GM23338 (cell line): Measurements from ENCODE around the gene ARF1. TPM values are rescaled to one million over a fixed set of nuclear protein-coding genes. Genes with fewer than 3 reads are reported as not detected.

Source experiments
- ATAC-seq: fragments of 200-7000 bp; cut with Tn5 transposase; 3 replicates; pipeline ENCODE4 v1.9.1; 2020
- DNase-seq: peaks from one replicate; pipeline ENCODE4 v3.0.0-alpha.2; 2015; ENCODE audit warnings: low spot score
- H2AFZ ChIP-seq: fragments of 200-600 bp; sonication (generic); 2 replicates; pipeline ENCODE4 v1.8.0; 2016; ENCODE audit warnings: antibody characterized with exemption, mild to moderate bottlenecking, moderate library complexity
- H3F3A ChIP-seq: fragments of 200-600 bp; sonication (generic); replicated peaks from 2 replicates; pipeline ENCODE4 v1.8.0; 2017; ENCODE audit warnings: antibody characterized with exemption, mixed run types, low read depth
- H3K27ac ChIP-seq: fragments of 200-600 bp; sonication (generic); 2 replicates; pipeline ENCODE4 v1.6.1; 2016; ENCODE audit warnings: low read depth
- H3K27me3 ChIP-seq: fragments of 200-600 bp; sonication (generic); 2 replicates; pipeline ENCODE4 v1.8.0; 2016; ENCODE audit warnings: mild to moderate bottlenecking, mixed run types, moderate library complexity; ENCODE audit not compliant: insufficient read depth
- H3K36me3 ChIP-seq: fragments of 200-600 bp; sonication (generic); 2 replicates; pipeline ENCODE4 v1.8.0; 2016; ENCODE audit warnings: mild to moderate bottlenecking; ENCODE audit not compliant: insufficient read depth
- H3K4me1 ChIP-seq: fragments of 200-600 bp; sonication (generic); 2 replicates; pipeline ENCODE4 v1.8.0; 2016; ENCODE audit warnings: mild to moderate bottlenecking, moderate library complexity; ENCODE audit not compliant: insufficient read depth
- H3K4me2 ChIP-seq: fragments of 200-600 bp; sonication (generic); 2 replicates; pipeline ENCODE4 v1.7.1; 2017; ENCODE audit warnings: mixed run types
- H3K4me3 ChIP-seq: fragments of 200-600 bp; sonication (generic); 2 replicates; pipeline ENCODE4 v1.6.1; 2016; ENCODE audit warnings: mixed run types
- H3K79me2 ChIP-seq: fragments of 200-600 bp; sonication (generic); replicated peaks from 2 replicates; pipeline ENCODE4 v1.8.0; 2017; ENCODE audit warnings: mild to moderate bottlenecking; ENCODE audit not compliant: insufficient read depth
- H3K9me2 ChIP-seq: fragments of 200-600 bp; sonication (generic); 2 replicates; pipeline ENCODE4 v1.8.0; 2017; ENCODE audit not compliant: insufficient read depth
- H4K20me1 ChIP-seq: fragments of 200-600 bp; sonication (generic); replicated peaks from 2 replicates; pipeline ENCODE4 v1.8.0; 2017; ENCODE audit warnings: mild to moderate bottlenecking; ENCODE audit not compliant: insufficient read depth
- H3K27ac Mint-ChIP-seq: 2 replicates; pipeline ENCODE4 v1.8.0; 2020; ENCODE audit warnings: inconsistent platforms, mild to moderate bottlenecking, moderate library complexity, mixed read lengths
- H3K27me3 Mint-ChIP-seq: 3 replicates; pipeline ENCODE4 v1.8.0; 2022; ENCODE audit warnings: low read depth, mild to moderate bottlenecking, moderate library complexity, mixed read lengths, inconsistent platforms; ENCODE audit not compliant: insufficient read depth, poor library complexity
- H3K36me3 Mint-ChIP-seq: 3 replicates; pipeline ENCODE4 v1.8.0; 2021; ENCODE audit warnings: low read depth, mild to moderate bottlenecking, inconsistent platforms, moderate library complexity, mixed read lengths
- H3K4me1 Mint-ChIP-seq: 3 replicates; pipeline ENCODE4 v1.8.0; 2020; ENCODE audit warnings: mild to moderate bottlenecking, inconsistent platforms, mixed read lengths
- H3K4me3 Mint-ChIP-seq: 3 replicates; pipeline ENCODE4 v1.8.0; 2021; ENCODE audit warnings: moderate library complexity, mild to moderate bottlenecking, inconsistent platforms, mixed read lengths
- H3K9me3 Mint-ChIP-seq: 3 replicates; pipeline ENCODE4 v1.8.0; 2020; ENCODE audit warnings: moderate library complexity, mild to moderate bottlenecking, inconsistent platforms, mixed read lengths
- REST ChIP-seq: IDR thresholded peaks from one replicate; pipeline ENCODE4 v1.6.1; 2018; ENCODE audit warnings: antibody characterized with exemption; ENCODE audit not compliant: unreplicated experiment
- ZNF331 ChIP-seq: fragments of 250-450 bp; sonication (Bioruptor Pico); IDR thresholded peaks from 2 replicates; pipeline ENCODE4 v1.5.0; 2020; ENCODE audit warnings: low read depth, mild to moderate bottlenecking, moderate library complexity
- ZNF462 ChIP-seq: fragments of 250-450 bp; sonication (Bioruptor Pico); IDR thresholded peaks from 2 replicates; pipeline ENCODE4 v1.5.0; 2020; ENCODE audit warnings: mild to moderate bottlenecking, moderate library complexity
- polyA plus RNA-seq: library from polyadenylated mRNA; unstranded; fragments of >200 nt; fragmentation: Nextera tagmentation; extraction: Ambion mirVana; gene quantifications from 2 replicates; pipeline ENCODE4 v1.2.1, GENCODE V29; 2016
- total RNA-seq: library from RNA; depleted of rRNA; stranded (reverse); fragments of >200 nt; shearing (Covaris generic); gene quantifications from 2 replicates; pipeline ENCODE4 v1.2.3, GENCODE V29; 2014

The ARF1 gene
- total and polyA plus RNA-seq, 2 experiments from 2014 or later, result 210 to 306 TPM

- peaks cover 64% of the 10 kb centered on the region for H3K27me3 Mint-ChIP-seq
- peaks cover 11% of the 10 kb centered on the region for H3K4me1 Mint-ChIP-seq
Observed at GRCh38 chr1:228077565-228078330, 4.8 kb upstream of the ARF1 start.

More at GRCh38 chr1:228077565-228078330, 4.8 kb upstream of the ARF1 start:
- no peak overlapping the region for H2AFZ ChIP-seq
- no peaks in the 10 kb centered on the region for H3K9me2 ChIP-seq
- no peak overlapping the region for H3K4me2 ChIP-seq
- H3K36me3 ChIP-seq, result no peaks in the 10 kb centered on the region
- DNase-seq, result no peak
- H3K27ac ChIP-seq, result no peak overlapping the region
- no peak for TF ChIP-seq REST
- no peak for TF ChIP-seq ZNF462 (CRISPR knock-in tag)
- no peak for TF ChIP-seq ZNF331 (CRISPR knock-in tag)
- Mint-ChIP-seq H3K4me3 (no peak overlapping the region), H3K9me3 (no peaks in the 10 kb centered on the region), H3K36me3 (no peaks in the 10 kb centered on the region), H3K27ac (no peak overlapping the region)
- peaks cover 91% of the 10 kb centered on the region for H3K27me3 ChIP-seq
- no peak for ATAC-seq
- H3K79me2 ChIP-seq, result no peaks in the 10 kb centered on the region
- peaks cover 12% of the 10 kb centered on the region for H3K4me1 ChIP-seq
- no peak overlapping the region for H3K4me3 ChIP-seq
- H4K20me1 ChIP-seq, result no peaks in the 10 kb centered on the region; the same call in 1 of the 2 replicates
- H3F3A ChIP-seq, result no peaks in the 10 kb centered on the region
